Lung (tissue), 12 donors: ENCODE results near the gene ALG14. TPM values are rescaled to one million over a fixed set of nuclear protein-coding genes. Genes with fewer than 3 reads are reported as not detected.

ENCODE experiments used
- ATAC-seq: fragments of 200-7000 bp; cut with Tn5 transposase; one replicate; pipeline ENCODE4 v1.9.1; 2020; ENCODE audit warnings: moderate number of reproducible peaks; ENCODE audit not compliant: insufficient read depth, low FRiP score
- DNase-seq, 3 donors: peaks; one replicate each; pipeline ENCODE4 v3.0.0-alpha.2; 2013 to 2017
- H3K27ac ChIP-seq, 2 donors: one replicate each; pipeline ENCODE4 v1.5.1; 2013; ENCODE audit warnings: mild to moderate bottlenecking in 2 of 2, moderate library complexity in 2 of 2, control low read depth in 1 of 2, inconsistent platforms in 1 of 2, low read depth in 1 of 2, low read length in 1 of 2
- H3K27me3 ChIP-seq, 3 donors: one replicate each; pipeline ENCODE4 v1.5.1; 2013; ENCODE audit warnings: low read length in 2 of 3; ENCODE audit not compliant: control insufficient read depth in 3 of 3, insufficient read depth in 3 of 3
- H3K36me3 ChIP-seq, 4 donors: one replicate each; pipeline ENCODE4 v1.5.1; 2013; ENCODE audit warnings: low read length in 4 of 4, mild to moderate bottlenecking in 1 of 4, moderate library complexity in 1 of 4; ENCODE audit not compliant: control insufficient read depth in 4 of 4, insufficient read depth in 4 of 4
- H3K4me1 ChIP-seq, 5 donors: one replicate each; pipeline ENCODE4 v1.5.1; 2013; ENCODE audit warnings: low read length in 5 of 5, mild to moderate bottlenecking in 2 of 5, moderate library complexity in 1 of 5; ENCODE audit not compliant: control insufficient read depth in 5 of 5, insufficient read depth in 5 of 5
- H3K4me3 ChIP-seq: one replicate; pipeline ENCODE4 v1.5.1; 2013; ENCODE audit warnings: mild to moderate bottlenecking, control low read depth, moderate library complexity
- H3K9ac ChIP-seq, 2 donors: one replicate each; pipeline ENCODE4 v1.5.1; 2013; ENCODE audit warnings: low read length in 2 of 2, control low read depth in 1 of 2; ENCODE audit not compliant: insufficient read depth in 1 of 2
- H3K9me3 ChIP-seq, 4 donors: one replicate each; pipeline ENCODE4 v1.5.1; 2013; ENCODE audit warnings: low read length in 3 of 4, mild to moderate bottlenecking in 1 of 4, moderate library complexity in 1 of 4; ENCODE audit not compliant: control insufficient read depth in 4 of 4, insufficient read depth in 3 of 4
- WGBS, 2 donors: extraction: QIAGEN DNeasy Blood & Tissue Kit; methylation state at CpG; one replicate each; pipeline ENCODE4 v1.1.7; 2013; 5-methylcytosine and 5-hydroxymethylcytosine counted together
- polyA plus RNA-seq, 2 donors: library from polyadenylated mRNA; stranded (reverse); fragments of 200-250 nt; gene quantifications; one replicate each; pipeline ENCODE4 v1.2.1, GENCODE V29; 2013
- total RNA-seq, 2 donors: library from RNA; depleted of rRNA in 1 of 2; stranded (reverse); fragments of >200 nt in 1 of 2; gene quantifications; one replicate each; pipeline ENCODE4 v1.2.1, GENCODE V29; 2014 to 2021
- TF ChIP-seq, protein P1 (sequence below): IDR thresholded peaks from 2 replicates; pipeline ENCODE4 v1.5.1; 2012; ENCODE audit warnings: mild to moderate bottlenecking; ENCODE audit errors: control extremely low read depth, extremely low read depth
- donor health status: control.
- donor health status: control.
- donor health status: Bipolar disorder and iron deficiency.
- donor health status: healthy.
- donor health status: DM: yes; HTN: yes; CAD: no.

The ALG14 gene
- total and polyA plus RNA-seq, 4 donors = 0.97 to 7.5 (median 1.6) TPM

DNA sequence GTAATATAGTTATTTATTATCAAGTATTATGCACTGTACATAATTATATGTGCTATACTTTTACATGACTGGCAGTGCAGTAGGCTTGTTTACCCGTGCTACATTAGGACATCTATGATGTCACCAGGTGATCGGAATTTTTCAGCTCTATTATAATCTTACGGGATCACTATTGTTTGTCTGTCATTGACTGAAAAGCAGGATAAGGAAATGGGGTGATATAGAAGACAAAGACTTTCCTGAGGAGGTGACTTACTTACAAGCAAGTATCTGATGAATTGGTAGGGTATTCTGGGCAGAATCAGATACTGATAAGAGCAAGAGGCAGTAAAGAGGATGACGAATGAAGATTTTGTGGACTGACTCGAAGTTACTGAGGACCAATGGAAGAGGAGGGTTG is 80.6 kb downstream of the ALG14 start:
- TF ChIP-seq, protein P1, sequence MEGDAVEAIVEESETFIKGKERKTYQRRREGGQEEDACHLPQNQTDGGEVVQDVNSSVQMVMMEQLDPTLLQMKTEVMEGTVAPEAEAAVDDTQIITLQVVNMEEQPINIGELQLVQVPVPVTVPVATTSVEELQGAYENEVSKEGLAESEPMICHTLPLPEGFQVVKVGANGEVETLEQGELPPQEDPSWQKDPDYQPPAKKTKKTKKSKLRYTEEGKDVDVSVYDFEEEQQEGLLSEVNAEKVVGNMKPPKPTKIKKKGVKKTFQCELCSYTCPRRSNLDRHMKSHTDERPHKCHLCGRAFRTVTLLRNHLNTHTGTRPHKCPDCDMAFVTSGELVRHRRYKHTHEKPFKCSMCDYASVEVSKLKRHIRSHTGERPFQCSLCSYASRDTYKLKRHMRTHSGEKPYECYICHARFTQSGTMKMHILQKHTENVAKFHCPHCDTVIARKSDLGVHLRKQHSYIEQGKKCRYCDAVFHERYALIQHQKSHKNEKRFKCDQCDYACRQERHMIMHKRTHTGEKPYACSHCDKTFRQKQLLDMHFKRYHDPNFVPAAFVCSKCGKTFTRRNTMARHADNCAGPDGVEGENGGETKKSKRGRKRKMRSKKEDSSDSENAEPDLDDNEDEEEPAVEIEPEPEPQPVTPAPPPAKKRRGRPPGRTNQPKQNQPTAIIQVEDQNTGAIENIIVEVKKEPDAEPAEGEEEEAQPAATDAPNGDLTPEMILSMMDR = no peak
- H3K36me3 ChIP-seq = no peaks in the 10 kb centered on the region
- ATAC-seq (no peak), DNase-seq (no peak)
- H3K27ac ChIP-seq = no peak overlapping the region
- peaks cover 0 to 8% (median 0%) of the 10 kb centered on the region in 5 donors for H3K4me1 ChIP-seq
- H3K9me3 ChIP-seq = no peaks in the 10 kb centered on the region
- no peaks in the 10 kb centered on the region for H3K27me3 ChIP-seq
- 65 to 78% methylated on average over 5 of the region's 5 CpGs for WGBS, 2 donors
- no peak overlapping the region for H3K9ac ChIP-seq
- no peak overlapping the region for H3K4me3 ChIP-seq

DNA sequence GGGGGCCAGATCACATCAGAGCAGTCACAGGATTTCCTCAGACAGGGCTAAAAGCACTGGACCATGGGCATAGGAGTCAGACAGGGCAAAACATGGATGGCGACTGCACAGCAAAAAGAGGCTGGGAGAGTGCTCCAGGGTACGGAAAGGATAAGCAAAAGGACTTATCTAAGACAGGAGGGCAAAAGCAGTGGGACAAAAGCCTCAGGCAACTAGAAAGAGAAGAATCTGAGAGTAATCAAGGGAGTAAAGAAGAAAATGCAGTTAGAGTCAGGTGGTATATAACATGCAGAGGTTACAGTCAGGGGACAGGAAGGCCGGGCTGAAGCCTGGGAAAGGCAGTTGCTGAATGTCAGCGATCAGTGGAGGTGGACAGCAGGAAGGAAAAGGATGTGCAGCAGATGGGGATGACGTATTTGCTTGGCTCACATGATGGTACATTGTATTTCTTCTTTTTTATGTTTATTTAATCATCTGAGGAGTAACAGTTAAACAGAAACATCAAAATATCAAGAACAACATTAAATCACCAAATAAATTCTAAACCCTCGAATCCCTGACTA is 82.8 kb downstream of the ALG14 start:
- peak in 1 of 3 donors; percentile 43 for DNase-seq
- no peak for ATAC-seq
- H3K4me3 ChIP-seq = no peak overlapping the region

DNA sequence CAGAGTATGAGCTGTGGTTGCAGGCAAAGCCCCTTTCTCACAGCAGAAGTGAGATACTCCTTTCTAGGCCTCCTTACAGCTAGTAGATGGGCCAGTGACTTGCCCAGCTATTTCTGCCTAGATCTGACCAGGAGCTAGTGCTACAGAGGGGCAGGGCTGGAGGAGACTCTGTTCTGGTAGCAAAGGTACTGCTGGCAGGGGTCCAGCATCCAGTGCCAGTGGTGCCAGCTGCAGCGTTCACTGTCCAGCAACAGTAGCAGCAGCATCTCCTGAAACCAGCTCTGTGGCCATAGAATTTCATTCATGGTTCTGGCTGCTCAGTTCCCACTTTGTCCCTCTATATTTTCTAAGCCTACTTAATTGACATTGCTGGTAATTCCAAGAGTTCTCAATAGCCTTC is 83.4 kb downstream of the ALG14 start:
- Histone ChIP-seq H3K9me3 (peaks cover 0 to 3% (median 0%) of the 10 kb centered on the region in 4 donors), H3K4me1 (peaks cover 0 to 10% (median 0%) of the 10 kb centered on the region in 5 donors), H3K9ac (no peak overlapping the region), H3K36me3 (no peaks in the 10 kb centered on the region), H3K4me3 (no peak overlapping the region), H3K27ac (peak overlapping the region in 1 of 2 donors; percentile 64), H3K27me3 (no peaks in the 10 kb centered on the region)
- TF ChIP-seq, protein P1 = no peak
- no peak for ATAC-seq
- WGBS, 2 donors = 58 to 77% methylated on average over 1 of the region's 1 CpG
- DNase-seq = no peak

More for the DNA sequence above, 82.8 kb downstream of the ALG14 start:
- TF ChIP-seq, protein P1 = no peak
- Histone ChIP-seq H3K27me3 (no peaks in the 10 kb centered on the region), H3K4me1 (peaks cover 0 to 10% (median 0%) of the 10 kb centered on the region in 5 donors), H3K36me3 (no peaks in the 10 kb centered on the region), H3K9me3 (peaks cover 0 to 3% (median 0%) of the 10 kb centered on the region in 4 donors), H3K27ac (peak overlapping the region in 1 of 2 donors; percentile 64), H3K9ac (no peak overlapping the region)
- WGBS, 2 donors = 74 to 76% methylated on average over 6 of the region's 6 CpGs

DNA sequence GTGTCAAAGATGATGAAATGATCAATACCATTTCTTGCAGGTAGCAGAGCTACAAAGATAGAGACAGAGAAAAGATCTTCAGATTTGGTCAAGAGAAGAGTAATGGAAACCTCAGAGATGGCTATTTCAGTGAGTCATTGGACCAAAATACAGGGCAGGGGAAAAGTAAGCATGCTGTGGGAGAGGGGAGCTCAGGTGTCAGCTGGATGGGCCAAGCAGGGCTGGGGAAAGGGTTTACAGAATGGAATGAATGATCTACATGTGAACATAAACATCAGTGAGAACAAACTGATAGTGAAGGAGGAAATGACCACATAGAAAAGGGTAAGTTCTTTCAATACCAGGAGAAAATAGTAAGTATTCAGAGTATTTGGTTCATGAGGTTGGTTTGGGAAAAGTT is 84.4 kb downstream of the ALG14 start:
- peaks cover 0 to 10% (median 0%) of the 10 kb centered on the region in 5 donors for H3K4me1 ChIP-seq
- no peak for ATAC-seq
- DNase-seq = no peak
- H3K36me3 ChIP-seq = no peaks in the 10 kb centered on the region
- TF ChIP-seq, protein P1 = no peak
- H3K27me3 ChIP-seq = no peaks in the 10 kb centered on the region
- no peak overlapping the region for H3K27ac ChIP-seq
- no peak overlapping the region for H3K4me3 ChIP-seq
- H3K9ac ChIP-seq = no peak overlapping the region
- H3K9me3 ChIP-seq = peaks cover 0 to 3% (median 0%) of the 10 kb centered on the region in 4 donors
